ENCODE data around the gene EBI3.
"Not testable (repeated sequence)": the region's sequence is repeated elsewhere in the genome, so short reads cannot be mapped to it uniquely, and the experiment has no call there.

The EBI3 gene

GRCh38 chr19:4228765-4229178 is 551 bp upstream of the EBI3 start:
- no peak for TF ChIP-seq CTCF (IDR thresholded peaks at IDR 0.05; ENCODE audit: low read depth, low read length)
- DNase-seq (ENCODE audit: low read depth in 2 of 2), result no peak

GRCh38 chr19:4230237-4230636 is 914 bp downstream of the EBI3 start:
- not testable (repeated sequence) for DNase-seq (ENCODE audit: low read depth in 2 of 2); H3K4me3 ChIP-seq (replicated peaks in 1 of 2; ENCODE audit: low read depth in 2 of 2, low read length in 2 of 2)

More at GRCh38 chr19:4228765-4229178, 551 bp upstream of the EBI3 start:
- H3K4me3 ChIP-seq (replicated peaks in 1 of 2; ENCODE audit: low read depth in 2 of 2, low read length in 2 of 2), result no peak overlapping the region

- not testable (repeated sequence) for H3K4me3 ChIP-seq (replicated peaks in 1 of 2; ENCODE audit: low read depth in 2 of 2, low read length in 2 of 2); DNase-seq (ENCODE audit: low read depth in 2 of 2)
Measured at GRCh38 chr19:4231521-4231920, 2.2 kb downstream of the EBI3 start.

GRCh38 chr19:4232139-4232538 is 2.8 kb downstream of the EBI3 start:
- not testable (repeated sequence) for H3K4me3 ChIP-seq (replicated peaks in 1 of 2; ENCODE audit: low read depth in 2 of 2, low read length in 2 of 2); DNase-seq (ENCODE audit: low read depth in 2 of 2)

GRCh38 chr19:4232614-4233281 is 3.4 kb downstream of the EBI3 start:
- no peak for DNase-seq (ENCODE audit: low read depth in 2 of 2)
- no peak for TF ChIP-seq CTCF (IDR thresholded peaks at IDR 0.05; ENCODE audit: low read depth, low read length)
- no peak overlapping the region for H3K4me3 ChIP-seq (replicated peaks in 1 of 2; ENCODE audit: low read depth in 2 of 2, low read length in 2 of 2)

- TF ChIP-seq CTCF (IDR thresholded peaks at IDR 0.05; ENCODE audit: low read depth, low read length), result peak; percentile 86
- H3K4me3 ChIP-seq (replicated peaks in 1 of 2; ENCODE audit: low read depth in 2 of 2, low read length in 2 of 2), result no peak overlapping the region
- DNase-seq (ENCODE audit: low read depth in 2 of 2), result peak; percentile 23 to 41
Measured at GRCh38 chr19:4233282-4233853, 4.0 kb downstream of the EBI3 start.

GRCh38 chr19:4234142-4234861 is 5.0 kb downstream of the EBI3 start:
- no peak overlapping the region for H3K4me3 ChIP-seq (replicated peaks in 1 of 2; ENCODE audit: low read depth in 2 of 2, low read length in 2 of 2)
- DNase-seq (ENCODE audit: low read depth in 2 of 2), result no peak
- TF ChIP-seq CTCF (IDR thresholded peaks at IDR 0.05; ENCODE audit: low read depth, low read length), result no peak

GRCh38 chr19:4234862-4235201 is 5.5 kb downstream of the EBI3 start:
- H3K4me3 ChIP-seq (replicated peaks in 1 of 2; ENCODE audit: low read depth in 2 of 2, low read length in 2 of 2), result no peak overlapping the region
- no peak for DNase-seq (ENCODE audit: low read depth in 2 of 2)
- no peak for TF ChIP-seq CTCF (IDR thresholded peaks at IDR 0.05; ENCODE audit: low read depth, low read length)

GRCh38 chr19:4237510-4237909 is 8.2 kb downstream of the EBI3 start:
- not testable (repeated sequence) for H3K4me3 ChIP-seq (replicated peaks in 1 of 2; ENCODE audit: low read depth in 2 of 2, low read length in 2 of 2); DNase-seq (ENCODE audit: low read depth in 2 of 2)

All from cardiac fibroblast (primary cell).